AG10803 (cell line): ENCODE results near the gene CTRL.

Source experiments
- DNase-seq: peaks from one replicate; pipeline ENCODE4 v3.0.0; 2010; ENCODE audit warnings: low read depth
- H3K4me3 ChIP-seq: 2 replicates; pipeline ENCODE4 v1.5.1; 2011; ENCODE audit warnings: mild to moderate bottlenecking, low read length, control low read depth
- TF ChIP-seq, protein P1 (sequence below): conservative IDR thresholded peaks from 2 replicates; pipeline ENCODE4 v1.5.1; 2011; ENCODE audit warnings: mild to moderate bottlenecking, low read length, control low read depth, inconsistent platforms

Gene CTRL

DNA sequence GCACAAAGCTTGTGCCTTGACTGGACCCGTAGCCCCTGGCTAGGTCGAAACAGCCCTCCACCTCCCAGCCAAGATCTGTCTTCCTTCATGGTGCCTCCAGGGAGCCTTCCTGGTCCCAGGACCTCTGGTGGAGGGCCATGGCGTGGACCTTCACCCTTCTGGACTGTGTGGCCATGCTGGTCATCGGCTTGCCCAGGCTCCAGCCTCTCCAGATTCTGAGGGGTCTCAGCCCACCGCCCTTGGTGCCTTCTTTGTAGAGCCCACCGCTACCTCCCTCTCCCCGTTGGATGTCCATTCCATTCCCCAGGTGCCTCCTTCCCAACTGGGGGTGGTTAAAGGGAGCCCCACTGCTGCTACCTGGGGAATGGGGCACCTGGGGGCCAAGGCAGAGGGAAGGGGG is 3.5 kb downstream of the CTRL start:
- TF ChIP-seq, protein P1, sequence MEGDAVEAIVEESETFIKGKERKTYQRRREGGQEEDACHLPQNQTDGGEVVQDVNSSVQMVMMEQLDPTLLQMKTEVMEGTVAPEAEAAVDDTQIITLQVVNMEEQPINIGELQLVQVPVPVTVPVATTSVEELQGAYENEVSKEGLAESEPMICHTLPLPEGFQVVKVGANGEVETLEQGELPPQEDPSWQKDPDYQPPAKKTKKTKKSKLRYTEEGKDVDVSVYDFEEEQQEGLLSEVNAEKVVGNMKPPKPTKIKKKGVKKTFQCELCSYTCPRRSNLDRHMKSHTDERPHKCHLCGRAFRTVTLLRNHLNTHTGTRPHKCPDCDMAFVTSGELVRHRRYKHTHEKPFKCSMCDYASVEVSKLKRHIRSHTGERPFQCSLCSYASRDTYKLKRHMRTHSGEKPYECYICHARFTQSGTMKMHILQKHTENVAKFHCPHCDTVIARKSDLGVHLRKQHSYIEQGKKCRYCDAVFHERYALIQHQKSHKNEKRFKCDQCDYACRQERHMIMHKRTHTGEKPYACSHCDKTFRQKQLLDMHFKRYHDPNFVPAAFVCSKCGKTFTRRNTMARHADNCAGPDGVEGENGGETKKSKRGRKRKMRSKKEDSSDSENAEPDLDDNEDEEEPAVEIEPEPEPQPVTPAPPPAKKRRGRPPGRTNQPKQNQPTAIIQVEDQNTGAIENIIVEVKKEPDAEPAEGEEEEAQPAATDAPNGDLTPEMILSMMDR = no peak
- no peak for DNase-seq
- no peak overlapping the region for H3K4me3 ChIP-seq

DNA sequence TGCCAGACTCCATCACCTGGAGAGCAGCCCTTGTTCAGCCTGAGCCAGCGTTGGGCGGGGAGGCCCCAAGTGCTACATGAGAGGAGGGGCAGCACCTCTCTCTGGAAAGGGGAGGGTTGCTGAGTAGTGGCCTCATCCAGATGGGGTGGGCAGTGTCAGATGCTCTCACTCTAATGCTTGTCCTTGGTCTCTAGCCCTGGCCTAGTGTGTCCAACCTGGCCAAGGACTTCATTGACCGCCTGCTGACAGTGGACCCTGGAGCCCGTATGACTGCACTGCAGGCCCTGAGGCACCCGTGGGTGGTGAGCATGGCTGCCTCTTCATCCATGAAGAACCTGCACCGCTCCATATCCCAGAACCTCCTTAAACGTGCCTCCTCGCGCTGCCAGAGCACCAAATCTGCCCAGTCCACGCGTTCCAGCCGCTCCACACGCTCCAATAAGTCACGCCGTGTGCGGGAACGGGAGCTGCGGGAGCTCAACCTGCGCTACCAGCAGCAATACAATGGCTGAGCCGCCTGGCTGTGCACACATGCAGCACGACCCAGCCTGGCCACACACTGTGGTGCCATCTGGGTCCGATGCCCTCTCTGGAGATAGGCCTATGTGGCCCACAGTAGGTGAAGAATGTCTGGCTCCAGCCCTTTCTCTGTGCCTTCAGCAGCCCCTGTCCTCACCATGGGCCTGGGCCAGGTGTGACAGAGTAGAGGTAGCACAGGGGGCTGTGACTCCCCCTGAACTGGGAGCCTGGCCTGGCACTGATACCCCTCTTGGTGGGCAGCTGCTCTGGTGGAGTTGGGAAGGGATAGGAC is 4.3 kb downstream of the CTRL start:
- TF ChIP-seq, protein P1 = no peak
- no peak overlapping the region for H3K4me3 ChIP-seq
- DNase-seq = no peak

DNA sequence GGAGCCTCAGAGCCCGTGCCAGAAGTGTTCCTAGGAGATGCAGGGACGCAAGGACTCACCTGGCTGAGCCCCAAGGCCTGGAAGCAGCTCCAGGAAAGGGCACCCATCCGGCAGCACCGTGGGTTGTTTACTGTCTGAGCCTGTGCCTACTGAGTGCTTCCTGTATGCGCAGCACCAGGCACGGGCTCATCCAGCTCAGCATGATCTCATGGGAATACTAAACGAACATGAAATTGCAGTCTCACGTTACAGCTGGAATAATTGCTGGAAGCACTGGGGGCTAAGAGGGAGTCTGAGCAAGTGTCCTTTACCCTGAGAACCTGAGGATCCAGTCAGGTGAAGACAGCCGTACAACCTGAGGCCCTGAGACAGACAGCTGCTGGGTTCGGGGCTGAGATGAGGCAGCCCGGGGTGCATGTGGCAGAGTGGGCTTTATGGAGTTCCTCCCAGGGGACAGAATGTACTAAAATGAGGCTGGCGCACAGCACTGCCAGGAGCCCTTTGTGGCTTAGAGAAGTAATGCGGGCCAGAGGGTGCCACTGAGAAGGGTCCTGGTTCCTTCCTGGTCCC is 5.4 kb downstream of the CTRL start:
- H3K4me3 ChIP-seq = no peak overlapping the region
- DNase-seq = no peak
- TF ChIP-seq, protein P1 = no peak

DNA sequence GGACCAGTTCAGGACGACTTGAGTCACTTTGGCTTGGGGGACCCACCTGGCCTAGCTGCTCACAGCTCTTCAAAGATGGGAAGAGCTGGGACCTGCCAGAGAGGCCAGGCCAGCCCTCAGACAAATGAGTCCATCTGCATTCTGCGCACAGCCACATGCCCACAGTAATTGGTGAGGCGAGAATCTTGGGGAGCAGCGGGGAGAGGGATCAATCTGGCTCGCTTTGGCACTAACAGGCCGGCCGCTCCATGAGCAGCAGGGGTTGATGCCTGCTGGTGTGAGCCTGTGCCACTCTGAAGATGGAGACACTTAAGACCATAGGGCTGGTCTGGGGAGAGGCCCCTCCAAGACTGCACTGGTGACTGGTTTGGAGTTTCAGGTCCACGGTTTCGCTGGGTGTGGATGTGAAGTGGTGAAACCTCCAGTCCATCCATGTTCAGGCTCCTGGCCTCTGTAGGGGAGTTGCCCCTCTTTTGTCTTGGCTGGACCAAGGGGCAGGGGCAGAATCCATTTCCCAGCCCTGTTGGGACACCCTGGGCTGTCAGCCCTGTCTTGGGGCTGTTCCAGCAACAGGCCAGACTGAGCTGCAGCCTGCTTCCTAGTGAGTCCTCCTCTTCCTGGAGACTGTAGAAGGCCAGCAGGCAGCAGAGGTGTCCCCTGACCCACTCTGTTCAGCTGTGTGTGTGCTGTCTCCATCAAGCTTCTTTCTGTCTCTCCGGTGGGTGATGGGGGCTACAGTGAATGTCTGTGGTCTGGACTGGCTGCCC is 7.3 kb downstream of the CTRL start:
- H3K4me3 ChIP-seq = no peak overlapping the region
- TF ChIP-seq, protein P1 = no peak
- no peak for DNase-seq

DNA sequence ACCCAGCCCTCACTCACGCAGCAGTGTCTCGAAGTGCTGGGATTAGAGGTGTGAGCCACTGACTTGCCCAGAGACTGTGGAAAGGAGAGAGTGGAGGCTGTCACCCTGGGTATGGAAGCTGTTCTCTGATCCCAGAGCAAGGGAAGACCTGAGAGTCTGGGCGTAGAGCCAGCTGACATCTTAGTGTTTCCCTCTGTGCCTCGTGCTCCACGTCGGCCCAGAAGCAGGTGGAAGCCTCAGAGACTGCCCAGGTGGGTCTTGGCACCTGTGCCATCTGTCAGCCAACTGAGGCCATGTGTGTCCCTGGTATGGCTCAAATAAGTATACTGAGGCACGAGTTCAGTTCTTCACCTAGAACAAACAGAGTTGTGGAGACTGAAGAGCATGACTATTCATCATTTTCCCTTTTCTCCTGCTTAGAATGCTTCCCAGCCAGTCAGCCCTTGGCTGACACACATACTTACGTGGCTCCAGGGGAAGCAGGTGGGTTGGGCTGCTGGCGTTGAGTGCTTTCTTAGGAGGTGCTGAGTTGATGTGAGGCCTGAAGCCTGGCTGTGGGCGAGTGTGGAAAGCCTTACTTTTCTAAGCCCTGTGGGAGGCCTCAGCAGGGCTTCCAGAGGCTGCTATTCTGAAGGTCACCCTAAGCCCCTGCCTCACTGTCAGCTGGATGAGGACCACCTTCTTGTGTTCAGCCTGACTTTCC is 8.1 kb downstream of the CTRL start:
- no peak for DNase-seq
- TF ChIP-seq, protein P1 = no peak

DNA sequence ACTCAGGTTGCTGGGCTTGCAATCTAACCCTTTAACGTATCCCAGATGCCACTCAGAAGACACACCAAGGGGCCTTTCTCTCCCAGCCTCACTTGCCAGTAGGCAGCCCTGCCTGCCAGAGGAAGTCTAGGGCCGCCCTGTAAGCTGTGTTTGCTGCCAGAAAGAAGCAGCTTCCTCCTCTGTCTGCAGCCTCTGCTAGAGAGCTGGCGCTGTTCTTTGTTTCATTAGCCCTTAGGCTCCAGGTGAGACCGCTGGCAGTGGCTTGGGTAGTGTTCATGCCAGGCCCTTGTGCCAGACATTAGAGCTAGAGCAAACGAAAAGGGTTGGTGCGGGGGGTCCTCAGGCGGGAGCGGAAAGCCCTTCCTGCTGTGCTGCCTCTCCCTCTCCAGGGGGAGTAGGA is 8.9 kb downstream of the CTRL start:
- DNase-seq = no peak
- no peak overlapping the region for H3K4me3 ChIP-seq
- TF ChIP-seq, protein P1 = no peak

More for the DNA sequence above, 8.1 kb downstream of the CTRL start:
- H3K4me3 ChIP-seq = no peak overlapping the region
